Bronchial epithelial cell (primary cell): ENCODE results near the gene NT5E. TPM values are rescaled to one million over a fixed set of nuclear protein-coding genes. Genes with fewer than 3 reads are reported as not detected.

Experiments used
- DNase-seq: peaks from one replicate; pipeline ENCODE4 v3.0.0-alpha.2; 2010; ENCODE audit warnings: low read depth
- FAIRE-seq: peaks from 2 replicates; lab custom pipeline; 2011; peaks lifted over from hg19 to GRCh38; lab: Jason Lieb, UNC
- H3K27me3 ChIP-seq: 2 replicates; pipeline ENCODE4 v1.5.1; 2011; ENCODE audit warnings: low read length; ENCODE audit not compliant: control insufficient read depth, insufficient read depth
- H3K36me3 ChIP-seq: 2 replicates; pipeline ENCODE4 v1.5.1; 2011; ENCODE audit warnings: low read length; ENCODE audit not compliant: control insufficient read depth, insufficient read depth
- H3K4me3 ChIP-seq: 2 replicates; pipeline ENCODE4 v1.5.1; 2011; ENCODE audit warnings: mild to moderate bottlenecking, low read depth, low read length, control low read depth
- total RNA-seq: library from RNA; depleted of rRNA; stranded (reverse); fragments of >200 nt; gene quantifications from 2 replicates; pipeline ENCODE4 v1.2.1, GENCODE V29; 2014
- TF ChIP-seq, protein P1 (sequence below): IDR thresholded peaks from 2 replicates; pipeline ENCODE4 v1.5.1; 2011; ENCODE audit warnings: mild to moderate bottlenecking, moderate library complexity, low read length, control low read depth, inconsistent platforms; ENCODE audit not compliant: insufficient read depth, severe bottlenecking

NT5E gene
- total RNA-seq, 1 donor from 2014 or later: 71.1 TPM

DNA sequence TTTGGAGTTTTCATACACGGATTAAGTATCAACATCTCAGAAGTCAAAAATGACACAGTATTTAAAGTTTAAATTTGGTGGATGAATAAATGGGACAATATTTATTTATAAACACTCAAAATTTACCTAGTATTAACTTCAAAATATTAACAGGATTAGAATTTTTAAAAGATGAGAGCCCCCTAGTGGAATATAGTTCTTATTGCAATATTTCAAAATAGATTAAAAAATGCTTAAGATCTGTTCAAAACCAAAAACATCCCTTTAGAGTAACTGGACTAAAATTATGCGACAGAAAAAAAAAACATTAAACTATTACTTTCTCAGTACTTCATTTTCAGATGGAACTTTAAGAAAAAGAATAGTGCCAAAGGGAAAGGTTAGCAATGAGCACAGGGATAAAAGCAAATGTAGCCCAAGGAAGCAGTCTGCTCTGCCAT is 87.2 kb downstream of the NT5E start:
- Histone ChIP-seq H3K27me3 (no peaks in the 10 kb centered on the region), H3K4me3 (no peak overlapping the region), H3K36me3 (peaks cover 4% of the 10 kb centered on the region)
- DNase-seq (peak; percentile 27), FAIRE-seq (no peak)
- TF ChIP-seq, protein P1, sequence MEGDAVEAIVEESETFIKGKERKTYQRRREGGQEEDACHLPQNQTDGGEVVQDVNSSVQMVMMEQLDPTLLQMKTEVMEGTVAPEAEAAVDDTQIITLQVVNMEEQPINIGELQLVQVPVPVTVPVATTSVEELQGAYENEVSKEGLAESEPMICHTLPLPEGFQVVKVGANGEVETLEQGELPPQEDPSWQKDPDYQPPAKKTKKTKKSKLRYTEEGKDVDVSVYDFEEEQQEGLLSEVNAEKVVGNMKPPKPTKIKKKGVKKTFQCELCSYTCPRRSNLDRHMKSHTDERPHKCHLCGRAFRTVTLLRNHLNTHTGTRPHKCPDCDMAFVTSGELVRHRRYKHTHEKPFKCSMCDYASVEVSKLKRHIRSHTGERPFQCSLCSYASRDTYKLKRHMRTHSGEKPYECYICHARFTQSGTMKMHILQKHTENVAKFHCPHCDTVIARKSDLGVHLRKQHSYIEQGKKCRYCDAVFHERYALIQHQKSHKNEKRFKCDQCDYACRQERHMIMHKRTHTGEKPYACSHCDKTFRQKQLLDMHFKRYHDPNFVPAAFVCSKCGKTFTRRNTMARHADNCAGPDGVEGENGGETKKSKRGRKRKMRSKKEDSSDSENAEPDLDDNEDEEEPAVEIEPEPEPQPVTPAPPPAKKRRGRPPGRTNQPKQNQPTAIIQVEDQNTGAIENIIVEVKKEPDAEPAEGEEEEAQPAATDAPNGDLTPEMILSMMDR: peak; percentile 15

DNA sequence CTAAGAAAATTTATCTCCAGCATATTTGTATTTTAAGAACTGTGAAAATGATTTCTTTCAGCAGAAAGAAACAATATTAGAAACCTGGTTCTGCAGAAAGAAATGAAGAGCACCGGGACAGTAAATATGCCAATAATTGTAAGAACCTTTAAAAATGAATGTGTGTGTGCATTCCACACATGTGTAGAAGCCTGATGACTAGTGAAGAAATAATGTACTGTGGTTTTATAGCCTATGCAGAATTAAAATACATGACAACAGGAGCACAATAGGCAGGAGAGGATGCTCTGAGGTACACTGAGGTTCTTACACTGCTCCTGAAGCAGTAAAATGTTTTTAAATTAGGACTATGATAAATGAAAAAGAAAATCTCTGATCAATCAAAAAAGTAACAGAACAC is 94.9 kb downstream of the NT5E start:
- Histone ChIP-seq H3K27me3 (no peaks in the 10 kb centered on the region), H3K4me3 (no peak overlapping the region), H3K36me3 (peaks cover 4% of the 10 kb centered on the region)
- DNase-seq: no peak
- no peak for FAIRE-seq
- TF ChIP-seq, protein P1: no peak

Other genes with a start within 250 kb of the NT5E start
- 99.6 and 119 TPM in 2 replicates for gene SNX14, start 143.8 kb downstream of the NT5E start, total RNA-seq
- gene SYNCRIP, start 192.8 kb downstream of the NT5E start, total RNA-seq: 48.8 and 66.6 TPM in 2 replicates